Motor neuron (in vitro differentiated cells): Measurements from ENCODE around the gene PCDH8. TPM values are rescaled to one million over a fixed set of nuclear protein-coding genes. Genes with fewer than 3 reads are reported as not detected.
"Not testable (repeated sequence)": the region's sequence is repeated elsewhere in the genome, so short reads cannot be mapped to it uniquely, and the experiment has no call there.

Experiments
- ATAC-seq, 8 experiments: fragments of 200-7000 bp; cut with Tn5 transposase; replicated peaks in 6 of 8; 2 replicates each; pipeline ENCODE4 v1.8.0; 2021; ENCODE audit warnings: mild to moderate bottlenecking in 8 of 8, moderate library complexity in 8 of 8
- H3K27ac ChIP-seq, 2 donors: fragments of 250-450 bp; sonication (Bioruptor Pico); 2 replicates each; pipeline ENCODE4 v1.9.0; 2021; ENCODE audit warnings: antibody characterized with exemption in 2 of 2, mild to moderate bottlenecking in 2 of 2, moderate library complexity in 1 of 2
- H3K4me1 ChIP-seq, 2 donors: fragments of 250-450 bp; sonication (Bioruptor Pico); replicated peaks in 1 of 2; 2 replicates each; pipeline ENCODE4 v1.6.1; 2021; ENCODE audit warnings: antibody characterized with exemption in 2 of 2, mild to moderate bottlenecking in 2 of 2, moderate library complexity in 1 of 2
- H3K4me3 ChIP-seq, 5 donors: fragments of 250-450 bp; sonication (Bioruptor Pico); 2 replicates each; pipeline ENCODE4 v1.9.0; 2021; ENCODE audit warnings: antibody characterized with exemption in 5 of 5, mild to moderate bottlenecking in 5 of 5, moderate library complexity in 4 of 5
- WGBS, 10 experiments: fragments of 450-650 bp; shearing (Covaris generic); methylation state at CpG; one replicate each; pipeline ENCODE4 v1.0.0; 2022; 5-methylcytosine and 5-hydroxymethylcytosine counted together
- in situ Hi-C, 9 experiments: fragments of 400-800 bp; cut with MboI; loops; one replicate each; pipeline ENCODE4 v1.15.0; 2021; ENCODE audit warnings: low sequenced_read_pairs in 9 of 9, low pct_unique_long_range_greater_than_20kb in 2 of 9; ENCODE audit not compliant: unreplicated experiment in 9 of 9
- total RNA-seq, 8 experiments: library from RNA; unstranded; fragments of 300-600 nt; gene quantifications; 2 replicates each; pipeline versions ENCODE4 v1.2.3 to v1.2.4, GENCODE V29; 2022

Gene PCDH8
- total RNA-seq, 8 experiments from 2014 or later: 0.14 to 99.5 (median 27.3) TPM; not detected in 2

- in situ Hi-C loops: loop anchor here in 2 of 9 experiments (25.0 kb wide), 2 partner anchors 173 to 352 kb away; partner anchors contain the start of gene SUGT1 (in 1 of the 2)
- peak overlapping the region in 1 of 2 donors; percentile 31 for H3K27ac ChIP-seq
- peaks cover 12 to 36% of the 10 kb centered on the region in 2 donors for H3K4me1 ChIP-seq
- WGBS, 10 experiments: 0 to 84% (median 73%) methylated on average over 1 to 2 of the region's 2 CpGs; no CpG with 5 or more reads in 3 of the 10 experiments
- peak in 3 of 8 experiments; percentile 60 to 71 (median 64) for ATAC-seq
- no peak overlapping the region for H3K4me3 ChIP-seq
Observed at GRCh38 chr13:52835071-52835839, 13.2 kb downstream of the PCDH8 start.

DNA sequence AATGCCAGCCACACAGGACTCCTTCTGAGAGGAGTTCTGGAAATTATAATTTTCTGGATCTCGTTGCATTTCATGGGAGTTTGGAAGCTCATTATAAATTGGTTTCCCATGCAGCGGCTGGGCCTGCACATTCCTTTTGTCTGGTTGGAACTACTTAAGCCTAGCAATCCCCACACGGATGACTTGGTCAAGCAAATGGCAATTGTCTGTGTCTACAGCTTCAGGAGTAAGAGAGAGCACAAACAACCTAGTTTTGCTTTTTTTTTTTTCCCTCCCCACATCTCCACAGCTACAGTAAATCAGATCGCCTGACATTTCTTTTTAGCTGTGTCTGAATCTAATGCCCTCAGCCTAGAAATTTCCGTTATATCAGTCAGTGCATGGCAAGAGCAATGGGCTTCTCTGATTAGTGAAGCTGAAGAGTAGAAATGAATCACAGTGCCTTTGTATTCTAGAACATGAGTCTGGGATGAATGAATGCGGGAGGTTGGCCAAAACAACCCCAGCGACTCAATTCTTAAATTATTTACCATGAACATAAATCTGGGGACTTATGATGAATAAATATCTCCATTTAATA is 15.1 kb downstream of the PCDH8 start:
- 0 to 41% (median 18%) methylated on average over 1 to 7 of the region's 7 CpGs for WGBS, 10 experiments
- Histone ChIP-seq H3K4me1 (peaks cover 12 to 36% of the 10 kb centered on the region in 2 donors), H3K4me3 (no peak overlapping the region), H3K27ac (peak overlapping the region in 1 of 2 donors; percentile 47)
- in situ Hi-C loops: loop anchor here in 2 of 9 experiments (25.0 kb wide), 2 partner anchors 171 to 354 kb away; partner anchors contain the start of gene SUGT1 (in 1 of the 2)
- ATAC-seq: peak in 5 of 8 experiments; percentile 86 to 94 (median 91)

GRCh38 chr13:52832313-52832712 is 16.1 kb downstream of the PCDH8 start:
- in situ Hi-C loops: loop anchor here in 2 of 9 experiments (25.0 kb wide), 2 partner anchors 170 to 355 kb away; partner anchors contain the start of gene SUGT1 (in 1 of the 2)
- peak in 5 of 8 experiments; percentile 8 to 57 (median 17) for ATAC-seq
- H3K4me3 ChIP-seq: no peak overlapping the region

DNA sequence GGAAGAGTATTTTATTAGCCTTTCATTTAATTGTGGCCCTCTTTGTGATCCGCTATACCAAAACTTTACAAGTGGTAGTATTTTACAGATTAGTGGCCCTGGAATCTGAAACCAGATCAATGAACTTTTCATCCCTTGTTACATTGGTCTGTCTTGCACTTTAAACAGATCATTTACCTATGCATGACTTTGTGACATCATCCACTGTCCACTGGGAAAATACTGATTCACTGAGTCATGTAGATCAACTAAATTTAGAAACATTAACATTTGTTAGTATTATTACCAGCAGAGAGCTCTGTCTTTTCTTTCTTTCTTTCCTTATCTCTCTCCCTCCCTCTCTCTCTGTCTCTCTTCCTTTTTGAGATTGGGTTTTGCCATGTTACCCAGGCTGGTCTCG is 17.5 kb downstream of the PCDH8 start:
- peaks cover 12 to 32% of the 10 kb centered on the region in 2 donors for H3K4me1 ChIP-seq
- 0 to 100% (median 60%) methylated on average over 1 to 2 of the region's 2 CpGs; no CpG with 5 or more reads in 1 of the 10 experiments for WGBS, 10 experiments
- no peak overlapping the region for H3K27ac ChIP-seq
- in situ Hi-C loops: loop anchor here in 2 of 9 experiments (25.0 kb wide), 2 partner anchors 169 to 356 kb away; partner anchors contain the start of gene SUGT1 (in 1 of the 2)
- ATAC-seq: peak; percentile 12 to 93 (median 42)
- H3K4me3 ChIP-seq: no peak overlapping the region

More at GRCh38 chr13:52832313-52832712, 16.1 kb downstream of the PCDH8 start:
- Histone ChIP-seq H3K27ac (no peak overlapping the region), H3K4me1 (peaks cover 12 to 32% of the 10 kb centered on the region in 2 donors)
- WGBS, 10 experiments: 0 to 80% (median 49%) methylated on average over 1 to 5 of the region's 5 CpGs; no CpG with 5 or more reads in 1 of the 10 experiments

GRCh38 chr13:52827839-52828238 is 20.6 kb downstream of the PCDH8 start:
- ATAC-seq: no peak
- in situ Hi-C loops: loop anchor here in 2 of 9 experiments (25.0 kb wide), 2 partner anchors 166 to 359 kb away; partner anchors contain the start of gene SUGT1 (in 1 of the 2)
- peaks cover 2 to 8% of the 10 kb centered on the region in 2 donors for H3K4me1 ChIP-seq
- H3K27ac ChIP-seq: no peak overlapping the region
- H3K4me3 ChIP-seq: no peak overlapping the region
- 7 to 100% (median 71%) methylated on average over 1 to 7 of the region's 7 CpGs; no CpG with 5 or more reads in 2 of the 10 experiments for WGBS, 10 experiments

- H3K4me3 ChIP-seq, H3K27ac ChIP-seq, ATAC-seq, H3K4me1 ChIP-seq, in situ Hi-C loops: not testable (repeated sequence)
- no CpG with 5 or more reads among the region's 29 CpGs for WGBS, 10 experiments
Observed at GRCh38 chr13:52817886-52818285, 30.6 kb downstream of the PCDH8 start.

DNA sequence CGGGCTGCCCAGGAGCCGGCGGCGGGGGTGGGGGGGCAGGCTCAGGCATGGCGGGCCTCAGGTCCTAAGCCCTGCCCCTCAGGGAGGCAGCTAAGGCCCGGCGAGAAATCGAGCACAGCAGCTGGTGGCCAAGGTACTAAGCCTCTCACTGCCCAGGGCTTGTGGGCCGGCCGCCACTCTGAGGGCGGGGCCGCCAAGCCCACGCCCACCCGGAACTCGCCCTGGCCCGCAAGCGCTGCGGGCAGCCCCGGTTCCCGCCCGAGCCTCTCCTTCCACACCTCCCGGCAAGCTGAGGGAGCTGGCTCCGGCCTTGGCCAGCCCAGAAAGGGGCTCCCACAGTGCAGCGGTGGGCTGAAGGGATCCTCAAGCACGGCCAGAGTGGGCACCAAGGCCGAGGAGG is 33.1 kb downstream of the PCDH8 start:
- H3K4me3 ChIP-seq: no peak overlapping the region
- WGBS, 10 experiments: 83 to 100% (median 100%) methylated on average over 1 to 2 of the region's 26 CpGs; no CpG with 5 or more reads in 4 of the 10 experiments
- no peaks in the 10 kb centered on the region for H3K4me1 ChIP-seq
- H3K27ac ChIP-seq: no peak overlapping the region
- in situ Hi-C loops: no loop called here
- ATAC-seq: no peak

DNA sequence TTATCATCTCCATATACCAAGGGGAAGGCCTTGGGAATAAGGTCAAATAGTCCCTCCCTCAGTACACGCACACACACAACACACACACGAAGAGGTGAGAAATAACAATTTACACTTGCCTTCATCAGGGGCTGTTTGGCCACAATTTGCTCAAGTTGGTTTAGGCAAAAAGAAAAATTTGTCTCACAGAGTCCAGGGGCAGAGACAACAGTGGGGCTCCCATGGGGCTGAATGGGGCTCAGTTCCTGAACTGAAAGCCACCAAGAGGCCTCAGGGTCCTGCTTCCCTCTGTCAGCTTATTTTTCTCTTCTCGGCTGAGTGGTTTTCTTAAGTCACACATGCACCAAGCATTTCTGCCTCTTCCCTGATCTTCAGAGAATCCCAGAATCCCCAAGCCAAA is 35.5 kb downstream of the PCDH8 start:
- no peak for ATAC-seq
- Histone ChIP-seq H3K4me3 (no peak overlapping the region), H3K27ac (no peak overlapping the region), H3K4me1 (no peaks in the 10 kb centered on the region)
- in situ Hi-C loops: no loop called here
- WGBS, 10 experiments: 0 to 100% (median 52%) methylated on average over 1 to 3 of the region's 3 CpGs; no CpG with 5 or more reads in 4 of the 10 experiments

- Histone ChIP-seq H3K4me3 (no peak overlapping the region), H3K4me1 (no peaks in the 10 kb centered on the region), H3K27ac (no peak overlapping the region)
- in situ Hi-C loops: no loop called here
- 3 to 83% (median 53%) methylated on average over 1 to 4 of the region's 4 CpGs for WGBS, 10 experiments
- no peak for ATAC-seq
Observed at GRCh38 chr13:52811841-52812240, 36.6 kb downstream of the PCDH8 start.

DNA sequence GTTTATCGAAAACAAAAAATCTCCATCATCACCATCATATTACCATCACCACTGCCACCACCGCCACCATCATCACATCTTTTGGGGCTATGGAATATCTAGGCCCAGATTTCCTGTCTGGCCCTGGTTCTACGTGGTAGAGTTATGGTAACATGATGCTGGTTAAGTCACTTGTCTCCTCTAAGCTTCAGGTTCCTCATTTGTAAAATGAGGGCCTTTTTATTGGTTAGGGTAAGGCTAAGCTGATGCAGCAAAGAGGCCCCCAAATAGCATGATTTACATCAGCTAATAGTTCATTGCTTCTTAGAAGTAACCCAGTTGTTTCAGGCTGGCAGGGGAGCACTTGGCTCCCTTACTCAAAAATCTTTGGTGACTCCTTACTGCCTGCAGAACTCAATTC is 37.9 kb downstream of the PCDH8 start:
- Histone ChIP-seq H3K27ac (no peak overlapping the region), H3K4me3 (no peak overlapping the region), H3K4me1 (no peaks in the 10 kb centered on the region)
- in situ Hi-C loops: no loop called here
- ATAC-seq: no peak
- WGBS, 10 experiments: 17 to 100% (median 81%) methylated on average over 1 to 3 of the region's 3 CpGs

GRCh38 chr13:52810011-52810410 is 38.4 kb downstream of the PCDH8 start:
- WGBS, 10 experiments: 20 to 93% (median 67%) methylated on average over 1 to 5 of the region's 5 CpGs; no CpG with 5 or more reads in 1 of the 10 experiments
- H3K4me3 ChIP-seq: no peak overlapping the region
- in situ Hi-C loops: no loop called here
- H3K4me1 ChIP-seq: no peaks in the 10 kb centered on the region
- peak in 3 of 8 experiments; percentile 76 to 83 (median 77) for ATAC-seq
- H3K27ac ChIP-seq: no peak overlapping the region

DNA sequence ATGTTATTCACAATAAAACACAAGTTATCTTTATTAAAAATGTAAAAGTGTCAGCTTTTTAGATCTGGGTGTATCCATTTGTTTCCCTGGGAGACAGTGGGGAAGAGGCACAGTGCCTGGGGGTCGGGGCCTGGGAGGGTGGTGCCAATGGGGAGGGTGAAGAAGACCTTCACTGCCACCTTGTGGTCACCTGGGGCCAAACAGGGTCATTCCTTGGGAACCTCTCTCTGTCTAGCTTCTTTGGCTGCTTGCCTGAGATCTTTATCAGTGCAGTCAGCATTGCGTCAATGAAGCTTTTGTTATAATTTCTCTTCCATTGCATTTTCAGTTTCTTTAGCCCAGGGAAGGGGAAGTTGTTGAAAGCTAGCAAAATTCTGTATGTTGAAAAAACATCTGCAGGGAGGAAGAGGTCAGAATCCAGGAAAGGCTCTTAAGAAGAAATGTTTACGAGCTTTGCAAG is 39.1 kb downstream of the PCDH8 start:
- ATAC-seq: peak; percentile 70 to 97 (median 88)
- in situ Hi-C loops: no loop called here
- no peaks in the 10 kb centered on the region for H3K4me1 ChIP-seq
- H3K4me3 ChIP-seq: no peak overlapping the region
- 64 to 94% (median 82%) methylated on average over 2 to 3 of the region's 3 CpGs; no CpG with 5 or more reads in 6 of the 10 experiments for WGBS, 10 experiments
- H3K27ac ChIP-seq: no peak overlapping the region

- in situ Hi-C loops: no loop called here
- WGBS, 10 experiments: 27 to 67% (median 29%) methylated on average over 1 of the region's 1 CpG; no CpG with 5 or more reads in 7 of the 10 experiments
- ATAC-seq: no peak
Observed at GRCh38 chr13:52808842-52809219, 39.6 kb downstream of the PCDH8 start.

More at GRCh38 chr13:52808842-52809219, 39.6 kb downstream of the PCDH8 start:
- Histone ChIP-seq H3K4me3 (no peak overlapping the region), H3K27ac (no peak overlapping the region), H3K4me1 (no peaks in the 10 kb centered on the region)
